ENCODE data around the gene ZG16.
A peak's percentile ranks its signal among the peaks of the same experiment; 100 is the strongest.
"Not testable (repeated sequence)": the region's sequence is repeated elsewhere in the genome, so short reads cannot be mapped to it uniquely, and the experiment has no call there.

Gene ZG16

DNA sequence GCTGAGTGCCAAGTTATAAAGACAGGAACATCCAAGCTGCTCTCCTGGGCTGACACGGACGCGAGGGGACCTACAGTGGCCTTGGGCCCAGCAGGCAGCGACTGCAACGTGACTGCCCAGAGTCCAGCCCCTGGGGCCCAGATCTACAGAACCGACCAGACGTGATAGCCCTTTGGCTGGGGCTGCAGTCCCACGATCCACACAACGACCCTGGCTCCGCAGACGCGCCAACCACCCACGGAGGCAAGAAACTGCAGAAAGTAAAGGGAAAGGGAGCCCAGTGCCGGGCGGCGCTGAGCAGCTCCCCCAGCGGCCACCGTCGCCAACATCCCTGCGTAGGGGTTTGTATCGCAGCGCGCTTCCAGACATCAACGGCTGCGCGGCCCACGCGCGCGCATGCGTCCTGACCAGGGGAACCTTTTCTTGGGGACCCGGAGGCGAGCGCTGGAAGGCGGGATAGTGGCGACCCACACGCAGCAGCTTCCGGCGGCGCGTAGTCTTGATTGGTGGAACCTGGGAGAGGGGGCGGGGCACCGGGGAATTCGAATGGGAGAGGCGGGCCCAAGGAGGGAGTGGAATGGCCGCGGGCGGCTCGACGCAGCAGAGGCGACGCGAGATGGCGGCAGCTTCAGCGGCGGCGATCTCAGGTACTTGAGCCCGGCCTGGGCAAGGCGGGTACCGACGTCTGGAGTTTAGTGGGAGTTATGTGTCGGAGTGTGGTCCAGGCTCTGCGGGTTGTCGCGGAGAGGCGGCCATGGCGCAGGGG is 12.3 kb downstream of the ZG16 start, which contains the start of gene KIF22:
Gene KIF22, plus strand, starts transcription at position 569 of the 766 bp plus-strand sequence. Its CDS starts 9 bp downstream, at position 578.
- TF ChIP-seq, protein P1, sequence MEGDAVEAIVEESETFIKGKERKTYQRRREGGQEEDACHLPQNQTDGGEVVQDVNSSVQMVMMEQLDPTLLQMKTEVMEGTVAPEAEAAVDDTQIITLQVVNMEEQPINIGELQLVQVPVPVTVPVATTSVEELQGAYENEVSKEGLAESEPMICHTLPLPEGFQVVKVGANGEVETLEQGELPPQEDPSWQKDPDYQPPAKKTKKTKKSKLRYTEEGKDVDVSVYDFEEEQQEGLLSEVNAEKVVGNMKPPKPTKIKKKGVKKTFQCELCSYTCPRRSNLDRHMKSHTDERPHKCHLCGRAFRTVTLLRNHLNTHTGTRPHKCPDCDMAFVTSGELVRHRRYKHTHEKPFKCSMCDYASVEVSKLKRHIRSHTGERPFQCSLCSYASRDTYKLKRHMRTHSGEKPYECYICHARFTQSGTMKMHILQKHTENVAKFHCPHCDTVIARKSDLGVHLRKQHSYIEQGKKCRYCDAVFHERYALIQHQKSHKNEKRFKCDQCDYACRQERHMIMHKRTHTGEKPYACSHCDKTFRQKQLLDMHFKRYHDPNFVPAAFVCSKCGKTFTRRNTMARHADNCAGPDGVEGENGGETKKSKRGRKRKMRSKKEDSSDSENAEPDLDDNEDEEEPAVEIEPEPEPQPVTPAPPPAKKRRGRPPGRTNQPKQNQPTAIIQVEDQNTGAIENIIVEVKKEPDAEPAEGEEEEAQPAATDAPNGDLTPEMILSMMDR (IDR thresholded peaks at IDR 0.05; ENCODE audit: insufficient read depth, low read depth, low read length, missing control alignments) = peak; percentile 90
- peak; percentile 100 for DNase-seq (ENCODE audit: low read depth)
- H3K4me3 ChIP-seq (ENCODE audit: low read depth, low read length) = peak within 1 kb of the TSS; percentile 90

- peak overlapping the region; percentile 90 for H3K4me3 ChIP-seq (ENCODE audit: low read depth, low read length)
- no peak for DNase-seq (ENCODE audit: low read depth)
- TF ChIP-seq, protein P1 (IDR thresholded peaks at IDR 0.05; ENCODE audit: insufficient read depth, low read depth, low read length, missing control alignments) = no peak
These were observed 13.1 kb downstream of the ZG16 start for GRCh38 chr16:29790949-29791844.

DNA sequence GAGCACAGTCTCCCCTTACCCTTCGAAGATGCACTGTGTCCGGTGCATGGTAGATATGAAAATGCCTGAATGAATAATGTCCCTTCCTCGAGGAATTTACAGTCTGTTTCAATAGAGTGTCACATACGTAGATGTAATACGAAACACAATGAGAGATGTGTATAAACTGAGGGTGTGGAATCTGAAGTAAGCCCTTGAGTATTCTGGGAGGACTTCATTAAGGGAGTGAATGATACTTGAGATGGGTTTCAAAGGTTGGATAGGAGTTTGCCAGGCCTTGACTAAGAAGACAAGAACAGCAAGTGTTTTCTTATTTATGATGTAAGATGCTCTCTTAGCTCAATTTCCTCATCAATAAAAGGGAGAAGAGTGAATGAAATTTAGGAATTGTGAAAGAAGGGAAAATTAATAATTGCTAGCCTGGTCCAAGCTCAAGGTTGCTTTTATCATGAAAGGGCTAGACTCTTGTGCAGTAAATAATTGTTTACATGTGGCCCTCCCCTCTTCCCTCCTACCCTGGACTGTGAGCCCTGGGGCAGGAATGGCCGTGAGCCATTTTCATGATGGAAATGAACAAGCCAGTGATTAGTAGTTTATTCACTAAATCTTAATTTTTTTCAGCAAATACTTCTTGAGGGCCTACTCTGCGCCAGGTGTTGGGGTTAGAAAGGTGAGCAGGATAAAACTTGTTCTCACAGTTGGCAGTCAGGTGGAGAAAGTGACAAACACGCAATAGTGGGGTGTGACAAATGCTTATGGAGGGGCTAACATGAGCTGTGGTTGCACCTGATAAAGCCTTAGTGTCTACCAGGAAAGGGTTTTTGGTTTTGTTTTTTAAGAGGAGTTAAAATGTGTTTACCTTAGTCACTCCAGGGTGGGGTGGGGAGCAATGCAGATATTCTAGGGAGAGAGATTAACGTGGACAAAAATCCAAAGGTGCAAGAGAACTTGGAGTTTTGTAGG is 14.1 kb downstream of the ZG16 start:
- peak overlapping the region; percentile 90 for H3K4me3 ChIP-seq (ENCODE audit: low read depth, low read length)
- TF ChIP-seq, protein P1 (IDR thresholded peaks at IDR 0.05; ENCODE audit: insufficient read depth, low read depth, low read length, missing control alignments) = no peak
- no peak for DNase-seq (ENCODE audit: low read depth)

DNA sequence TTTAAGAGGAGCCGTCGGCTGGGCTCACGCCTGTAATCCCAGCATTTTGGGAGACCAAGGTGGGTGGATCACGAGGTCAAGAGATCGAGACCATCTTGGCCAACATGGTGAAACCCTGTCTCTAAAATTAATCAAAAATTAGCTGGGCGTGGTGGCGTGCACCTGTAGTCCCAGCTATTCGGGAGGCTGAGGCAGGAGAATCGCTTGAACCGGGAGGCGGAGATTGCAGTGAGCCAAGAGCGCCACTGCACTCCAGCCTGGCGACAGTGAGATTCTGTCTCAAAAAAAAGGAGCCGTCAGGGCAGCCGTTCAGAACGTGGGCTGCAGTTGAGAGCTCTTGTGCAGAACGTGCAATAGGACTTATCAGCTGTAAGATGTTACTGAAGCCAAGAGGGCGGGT is 15.1 kb downstream of the ZG16 start:
- not testable (repeated sequence) for H3K4me3 ChIP-seq (ENCODE audit: low read depth, low read length); DNase-seq (ENCODE audit: low read depth)

GRCh38 chr16:29794231-29794710 is 16.2 kb downstream of the ZG16 start:
- no peak overlapping the region for H3K4me3 ChIP-seq (ENCODE audit: low read depth, low read length)
- DNase-seq (ENCODE audit: low read depth) = no peak
- TF ChIP-seq, protein P1 (IDR thresholded peaks at IDR 0.05; ENCODE audit: insufficient read depth, low read depth, low read length, missing control alignments) = no peak

GRCh38 chr16:29802416-29802935 is 24.4 kb downstream of the ZG16 start:
- TF ChIP-seq, protein P1 (IDR thresholded peaks at IDR 0.05; ENCODE audit: insufficient read depth, low read depth, low read length, missing control alignments) = no peak
- DNase-seq (ENCODE audit: low read depth) = no peak
- H3K4me3 ChIP-seq (ENCODE audit: low read depth, low read length) = no peak overlapping the region

Data from GM12865 (cell line).